Measurements from ENCODE around the gene B3GALNT2.
"Not testable (repeated sequence)": the region's sequence is repeated elsewhere in the genome, so short reads cannot be mapped to it uniquely, and the experiment has no call there.

B3GALNT2 gene

DNA sequence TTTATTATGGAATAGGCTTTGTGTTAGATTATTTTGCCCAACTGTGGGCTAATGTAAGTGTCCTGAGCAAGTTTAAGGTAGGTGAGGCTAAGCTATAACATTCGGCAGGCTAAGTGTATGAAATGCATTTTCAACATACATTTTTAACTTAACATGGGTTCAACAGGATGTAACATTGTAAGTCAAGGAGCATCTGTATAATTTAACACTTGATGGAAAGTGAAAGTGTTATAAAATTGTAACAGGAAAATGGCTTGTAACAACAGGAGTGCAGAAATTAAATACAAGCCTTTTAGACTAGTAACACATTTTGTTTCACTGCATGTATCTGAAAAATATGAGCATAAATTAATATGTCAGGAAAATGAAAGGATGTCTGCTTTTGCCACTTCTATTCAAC, 42.3 kb downstream of the B3GALNT2 start:
- Histone ChIP-seq H3F3A (ENCODE audit: insufficient read depth) (0 out of 2 replicates have a peak, but pooled peaks cover 4% of the 10 kb centered on the region), H3K9me2 (replicated peaks; ENCODE audit: insufficient read depth, low read length) (no peaks in the 10 kb centered on the region), H3K27ac (ENCODE audit: low read depth, low read length) (no peak overlapping the region), H3K79me2 (ENCODE audit: insufficient read depth, low read length) (no peaks in the 10 kb centered on the region), H3K9me3 (ENCODE audit: insufficient read depth, low read length) (no peaks in the 10 kb centered on the region), H3K4me3 (ENCODE audit: insufficient read depth, low read length, poor library complexity, severe bottlenecking) (no peak overlapping the region), H3K27me3 (ENCODE audit: low read length) (no peaks in the 10 kb centered on the region), H3K36me3 (ENCODE audit: low read length) (no peaks in the 10 kb centered on the region), H4K20me1 (ENCODE audit: low read depth, low read length) (no peaks in the 10 kb centered on the region), H3K9ac (ENCODE audit: low read length) (no peak overlapping the region), H2AFZ (ENCODE audit: low read depth, low read length, severe bottlenecking) (no peak overlapping the region), H3K4me2 (ENCODE audit: low read depth, low read length, poor library complexity, severe bottlenecking) (no peak overlapping the region)
- TF ChIP-seq EZH2phosphoT487 (conservative IDR thresholded peaks at IDR 0.05; ENCODE audit: low read length), result no peak
- TF ChIP-seq, protein P1, sequence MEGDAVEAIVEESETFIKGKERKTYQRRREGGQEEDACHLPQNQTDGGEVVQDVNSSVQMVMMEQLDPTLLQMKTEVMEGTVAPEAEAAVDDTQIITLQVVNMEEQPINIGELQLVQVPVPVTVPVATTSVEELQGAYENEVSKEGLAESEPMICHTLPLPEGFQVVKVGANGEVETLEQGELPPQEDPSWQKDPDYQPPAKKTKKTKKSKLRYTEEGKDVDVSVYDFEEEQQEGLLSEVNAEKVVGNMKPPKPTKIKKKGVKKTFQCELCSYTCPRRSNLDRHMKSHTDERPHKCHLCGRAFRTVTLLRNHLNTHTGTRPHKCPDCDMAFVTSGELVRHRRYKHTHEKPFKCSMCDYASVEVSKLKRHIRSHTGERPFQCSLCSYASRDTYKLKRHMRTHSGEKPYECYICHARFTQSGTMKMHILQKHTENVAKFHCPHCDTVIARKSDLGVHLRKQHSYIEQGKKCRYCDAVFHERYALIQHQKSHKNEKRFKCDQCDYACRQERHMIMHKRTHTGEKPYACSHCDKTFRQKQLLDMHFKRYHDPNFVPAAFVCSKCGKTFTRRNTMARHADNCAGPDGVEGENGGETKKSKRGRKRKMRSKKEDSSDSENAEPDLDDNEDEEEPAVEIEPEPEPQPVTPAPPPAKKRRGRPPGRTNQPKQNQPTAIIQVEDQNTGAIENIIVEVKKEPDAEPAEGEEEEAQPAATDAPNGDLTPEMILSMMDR (IDR thresholded peaks at IDR 0.05; ENCODE audit: insufficient read depth, low read length, poor library complexity, severe bottlenecking), result no peak

GRCh38 chr1:235460770-235461169, 43.5 kb downstream of the B3GALNT2 start:
- H3K9me2 ChIP-seq (replicated peaks; ENCODE audit: insufficient read depth, low read length), result no peaks in the 10 kb centered on the region
- H4K20me1 ChIP-seq (ENCODE audit: low read depth, low read length), result no peaks in the 10 kb centered on the region
- H3K79me2 ChIP-seq (ENCODE audit: insufficient read depth, low read length), result no peaks in the 10 kb centered on the region
- no peaks in the 10 kb centered on the region for H3K27me3 ChIP-seq (ENCODE audit: low read length)
- no peaks in the 10 kb centered on the region for H3K36me3 ChIP-seq (ENCODE audit: low read length)
- no peak overlapping the region for H3K4me2 ChIP-seq (ENCODE audit: low read depth, low read length, poor library complexity, severe bottlenecking)
- 0 out of 2 replicates have a peak, but pooled peaks cover 4% of the 10 kb centered on the region for H3F3A ChIP-seq (ENCODE audit: insufficient read depth)
- H3K27ac ChIP-seq (ENCODE audit: low read depth, low read length), result no peak overlapping the region
- H3K9ac ChIP-seq (ENCODE audit: low read length), result no peak overlapping the region
- no peak overlapping the region for H3K4me3 ChIP-seq (ENCODE audit: insufficient read depth, low read length, poor library complexity, severe bottlenecking)
- TF ChIP-seq, protein P1 (IDR thresholded peaks at IDR 0.05; ENCODE audit: insufficient read depth, low read length, poor library complexity, severe bottlenecking), result no peak
- TF ChIP-seq EZH2phosphoT487 (conservative IDR thresholded peaks at IDR 0.05; ENCODE audit: low read length), result no peak
- H2AFZ ChIP-seq (ENCODE audit: low read depth, low read length, severe bottlenecking), result no peak overlapping the region
- no peaks in the 10 kb centered on the region for H3K9me3 ChIP-seq (ENCODE audit: insufficient read depth, low read length)

DNA sequence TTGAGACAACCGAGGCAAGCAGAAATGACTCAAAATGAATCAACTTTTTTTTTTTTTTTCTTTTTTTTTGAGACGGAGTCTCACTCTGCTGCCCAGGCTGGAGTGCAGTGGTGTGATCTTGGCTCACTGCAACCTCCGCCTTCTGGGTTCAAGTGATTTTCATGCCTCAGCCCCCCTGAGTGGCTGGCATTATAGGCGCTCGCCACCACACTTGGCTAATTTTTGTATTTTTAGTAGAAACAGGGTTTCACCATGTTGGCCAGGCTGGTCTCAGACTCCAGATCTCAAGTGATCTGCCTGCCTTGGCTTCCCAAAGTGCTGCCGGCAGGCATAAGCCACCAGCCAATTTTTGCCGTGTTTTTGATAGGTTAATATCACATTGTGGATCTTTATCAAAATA, 46.4 kb downstream of the B3GALNT2 start:
- not testable (repeated sequence) for H3K9me2 ChIP-seq (replicated peaks; ENCODE audit: insufficient read depth, low read length); H3K27me3 ChIP-seq (ENCODE audit: low read length); H2AFZ ChIP-seq (ENCODE audit: low read depth, low read length, severe bottlenecking); H3K9me3 ChIP-seq (ENCODE audit: insufficient read depth, low read length); H3K36me3 ChIP-seq (ENCODE audit: low read length); H3K4me2 ChIP-seq (ENCODE audit: low read depth, low read length, poor library complexity, severe bottlenecking); H3K9ac ChIP-seq (ENCODE audit: low read length); H3K27ac ChIP-seq (ENCODE audit: low read depth, low read length); H3F3A ChIP-seq (ENCODE audit: insufficient read depth); H3K79me2 ChIP-seq (ENCODE audit: insufficient read depth, low read length); H4K20me1 ChIP-seq (ENCODE audit: low read depth, low read length); H3K4me3 ChIP-seq (ENCODE audit: insufficient read depth, low read length, poor library complexity, severe bottlenecking)

- Histone ChIP-seq H3F3A (ENCODE audit: insufficient read depth) (no peaks in the 10 kb centered on the region), H3K9ac (ENCODE audit: low read length) (no peak overlapping the region), H3K27ac (ENCODE audit: low read depth, low read length) (no peak overlapping the region), H4K20me1 (ENCODE audit: low read depth, low read length) (no peaks in the 10 kb centered on the region), H3K9me3 (ENCODE audit: insufficient read depth, low read length) (no peaks in the 10 kb centered on the region), H3K36me3 (ENCODE audit: low read length) (no peaks in the 10 kb centered on the region), H2AFZ (ENCODE audit: low read depth, low read length, severe bottlenecking) (no peak overlapping the region), H3K9me2 (replicated peaks; ENCODE audit: insufficient read depth, low read length) (no peaks in the 10 kb centered on the region), H3K4me2 (ENCODE audit: low read depth, low read length, poor library complexity, severe bottlenecking) (no peak overlapping the region), H3K79me2 (ENCODE audit: insufficient read depth, low read length) (no peaks in the 10 kb centered on the region), H3K27me3 (ENCODE audit: low read length) (no peaks in the 10 kb centered on the region), H3K4me3 (ENCODE audit: insufficient read depth, low read length, poor library complexity, severe bottlenecking) (no peak overlapping the region)
- TF ChIP-seq EZH2phosphoT487 (conservative IDR thresholded peaks at IDR 0.05; ENCODE audit: low read length), result no peak
These were observed 48.4 kb downstream of the B3GALNT2 start for GRCh38 chr1:235455823-235456222.
